ENCODE results near the gene CDK11A.
A peak's percentile ranks its signal among the peaks of the same experiment; 100 is the strongest.

CDK11A gene

GRCh38 chr1:1763657-1764621, 39.8 kb upstream of the CDK11A start:
- Histone ChIP-seq H3K27ac (no peak overlapping the region), H3K4me3 (no peak overlapping the region)
- DNase-seq (ENCODE audit: low spot score): no peak
- TF ChIP-seq CTCF (IDR thresholded peaks at IDR 0.05): no peak

- DNase-seq (ENCODE audit: low spot score): no peak
- no peak for TF ChIP-seq CTCF (IDR thresholded peaks at IDR 0.05)
- no peak overlapping the region for H3K27ac ChIP-seq
Observed at GRCh38 chr1:1761504-1762376, 37.6 kb upstream of the CDK11A start.

GRCh38 chr1:1760715-1761114, 36.6 kb upstream of the CDK11A start:
- TF ChIP-seq CTCF (IDR thresholded peaks at IDR 0.05): no peak
- Histone ChIP-seq H3K27ac (no peak overlapping the region), H3K4me3 (no peak overlapping the region)
- no peak for DNase-seq (ENCODE audit: low spot score)

More at GRCh38 chr1:1761504-1762376, 37.6 kb upstream of the CDK11A start:
- no peak overlapping the region for H3K4me3 ChIP-seq

- Histone ChIP-seq H3K27ac (no peak overlapping the region), H3K4me3 (no peak overlapping the region)
- no peak for DNase-seq (ENCODE audit: low spot score)
- no peak for TF ChIP-seq CTCF (IDR thresholded peaks at IDR 0.05)
Observed at GRCh38 chr1:1760345-1760650, 36.1 kb upstream of the CDK11A start.

GRCh38 chr1:1759456-1760344, 35.5 kb upstream of the CDK11A start:
- no peak for DNase-seq (ENCODE audit: low spot score)
- no peak for TF ChIP-seq CTCF (IDR thresholded peaks at IDR 0.05)
- H3K4me3 ChIP-seq: no peak overlapping the region
- H3K27ac ChIP-seq: peak overlapping the region in 1 of 2 donors; percentile 45

GRCh38 chr1:1758692-1759455, 34.7 kb upstream of the CDK11A start:
- no peak for TF ChIP-seq CTCF (IDR thresholded peaks at IDR 0.05)
- Histone ChIP-seq H3K27ac (peak overlapping the region in 1 of 2 donors; percentile 45), H3K4me3 (no peak overlapping the region)
- no peak for DNase-seq (ENCODE audit: low spot score)

Data from coronary artery (tissue), 2 donors.